GM18870 (cell line): ENCODE results near the gene RDM1.
A peak's percentile ranks its signal among the peaks of the same experiment; 100 is the strongest.
"Not testable (repeated sequence)": the region's sequence is repeated elsewhere in the genome, so short reads cannot be mapped to it uniquely, and the experiment has no call there.

Experiments used
- ATAC-seq: cut with Tn5 transposase; IDR thresholded peaks from one replicate; pipeline ENCODE4 v1.9.1; 2021; ENCODE audit warnings: moderate library complexity; ENCODE audit not compliant: unreplicated experiment

RDM1 gene

GRCh38 chr17:35900708-35901480 lies 29.7 kb downstream of the RDM1 start:
- ATAC-seq, result no peak

GRCh38 chr17:35900280-35900679 lies 30.3 kb downstream of the RDM1 start:
- no peak for ATAC-seq

- ATAC-seq, result no peak
Measured at GRCh38 chr17:35898283-35899070, 32.1 kb downstream of the RDM1 start.

GRCh38 chr17:35897772-35898171 lies 32.8 kb downstream of the RDM1 start:
- not testable (repeated sequence) for ATAC-seq

- no peak for ATAC-seq
Measured at GRCh38 chr17:35895636-35896587, 34.7 kb downstream of the RDM1 start.

GRCh38 chr17:35894206-35894605 lies 36.4 kb downstream of the RDM1 start:
- no peak for ATAC-seq

GRCh38 chr17:35893751-35894150 lies 36.8 kb downstream of the RDM1 start:
- ATAC-seq, result no peak

- ATAC-seq, result no peak
Measured at GRCh38 chr17:35892091-35893035, 38.2 kb downstream of the RDM1 start.

- ATAC-seq, result no peak
Measured at GRCh38 chr17:35891269-35891668, 39.3 kb downstream of the RDM1 start.

GRCh38 chr17:35890774-35891155 lies 39.8 kb downstream of the RDM1 start:
- ATAC-seq, result no peak

GRCh38 chr17:35889818-35890773 lies 40.5 kb downstream of the RDM1 start:
- no peak for ATAC-seq

- no peak for ATAC-seq
Measured at GRCh38 chr17:35889241-35889640, 41.3 kb downstream of the RDM1 start.

GRCh38 chr17:35879773-35880654 lies 50.6 kb downstream of the RDM1 start, which contains the start of gene CCL5:
Gene CCL5 (minus strand): TSS chr17:35880360.
- ATAC-seq, result peak; percentile 83

- ATAC-seq, result no peak
Measured at GRCh38 chr17:35878361-35878760, 52.2 kb downstream of the RDM1 start.

GRCh38 chr17:35877345-35878029 lies 53.1 kb downstream of the RDM1 start:
- no peak for ATAC-seq

- no peak for ATAC-seq
Measured at GRCh38 chr17:35876534-35876933, 54.0 kb downstream of the RDM1 start.

GRCh38 chr17:35875800-35876139 lies 54.8 kb downstream of the RDM1 start:
- ATAC-seq, result no peak
